Measurements from ENCODE around the gene SPDYE2B.
"Not testable (repeated sequence)": the region's sequence is repeated elsewhere in the genome, so short reads cannot be mapped to it uniquely, and the experiment has no call there.

Gene SPDYE2B

DNA sequence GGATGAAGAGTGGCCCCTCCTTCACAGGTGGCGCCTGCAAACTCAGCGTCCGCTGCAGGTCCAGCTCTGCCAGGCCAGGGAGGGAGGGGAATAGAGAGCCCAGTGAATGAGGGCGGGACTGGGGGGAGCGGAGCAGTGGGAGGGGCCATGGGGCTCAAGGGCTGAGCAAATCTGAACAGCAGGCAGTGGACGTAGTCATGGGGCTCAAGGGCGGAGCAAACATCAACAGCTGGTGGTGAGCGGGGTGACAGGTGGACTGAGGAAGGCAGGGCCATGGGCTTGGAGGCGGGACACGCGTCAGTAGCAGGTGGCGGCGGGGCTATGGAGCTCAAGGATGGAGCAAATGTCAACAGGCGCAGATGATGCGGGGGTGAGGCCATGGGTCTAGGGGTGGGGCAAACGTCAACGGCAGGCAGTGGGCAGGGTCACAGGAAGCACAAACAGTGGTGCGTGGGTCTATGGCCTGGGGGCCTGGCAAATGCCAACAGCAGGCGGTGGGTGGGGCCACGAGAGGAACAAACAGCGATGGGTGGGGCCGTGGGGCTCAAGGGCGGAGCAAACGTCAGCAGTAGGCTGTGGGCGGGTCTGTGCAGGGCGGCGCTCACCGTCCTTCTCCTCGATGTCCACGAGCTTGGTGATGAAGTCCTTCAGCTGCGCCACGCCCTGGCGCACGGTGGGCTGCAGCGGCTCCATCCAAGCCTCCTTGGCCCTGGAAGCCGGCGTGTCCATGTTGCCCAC, 38.3 kb downstream of the SPDYE2B start:
- H3K14ac ChIP-seq (ENCODE audit: low read length); H2BK12ac ChIP-seq (ENCODE audit: low read length); H4K91ac ChIP-seq (ENCODE audit: low read depth, low read length, poor library complexity); H3K23ac ChIP-seq (ENCODE audit: low read depth, low read length, poor library complexity); H3K18ac ChIP-seq (ENCODE audit: low read length); H2BK15ac ChIP-seq (ENCODE audit: low read length); H3K9me3 ChIP-seq (replicated peaks in 1 of 2; ENCODE audit: control insufficient read depth in 2 of 2, insufficient read depth in 1 of 2, low read depth in 1 of 2, low read length in 2 of 2); H3K4me2 ChIP-seq (ENCODE audit: insufficient read depth, low read length, poor library complexity, severe bottlenecking); H3K79me1 ChIP-seq (ENCODE audit: low read depth, low read length); H3K27me3 ChIP-seq (ENCODE audit: control insufficient read depth in 3 of 3, insufficient read depth in 3 of 3, low read depth in 1 of 3, low read length in 3 of 3); H4K8ac ChIP-seq (ENCODE audit: low read depth, low read length); H2BK120ac ChIP-seq (ENCODE audit: low read depth, low read length); H3K36me3 ChIP-seq (replicated peaks in 1 of 2; ENCODE audit: control insufficient read depth in 2 of 2, insufficient read depth in 2 of 2, low read length in 2 of 2); H2AK5ac ChIP-seq (ENCODE audit: low read depth, low read length); H3K4ac ChIP-seq (ENCODE audit: low read length); DNase-seq (ENCODE audit: low spot score); H3K9ac ChIP-seq (ENCODE audit: low read depth, low read length, poor library complexity); H3K4me1 ChIP-seq (ENCODE audit: control insufficient read depth in 2 of 2, insufficient read depth in 1 of 2, low read depth in 1 of 2, low read length in 2 of 2); H3K27ac ChIP-seq (replicated peaks; ENCODE audit: low read length); H3K4me3 ChIP-seq (ENCODE audit: low read length in 2 of 2); H2AFZ ChIP-seq (ENCODE audit: low read length); H2BK5ac ChIP-seq (ENCODE audit: low read length): not testable (repeated sequence)
- WGBS, 2 donors (ENCODE audit: extremely low coverage in 2 of 2, insufficient read length in 2 of 2, insufficient replicate concordance in 1 of 2), result no CpG with 5 or more reads among the region's 37 CpGs

- H3K27me3 ChIP-seq (ENCODE audit: control insufficient read depth in 3 of 3, insufficient read depth in 3 of 3, low read depth in 1 of 3, low read length in 3 of 3); H3K9me3 ChIP-seq (replicated peaks in 1 of 2; ENCODE audit: control insufficient read depth in 2 of 2, insufficient read depth in 1 of 2, low read depth in 1 of 2, low read length in 2 of 2); H3K9ac ChIP-seq (ENCODE audit: low read depth, low read length, poor library complexity); H3K18ac ChIP-seq (ENCODE audit: low read length); H2BK120ac ChIP-seq (ENCODE audit: low read depth, low read length); H3K79me1 ChIP-seq (ENCODE audit: low read depth, low read length); H2AK5ac ChIP-seq (ENCODE audit: low read depth, low read length); H3K14ac ChIP-seq (ENCODE audit: low read length); H2BK15ac ChIP-seq (ENCODE audit: low read length); H2BK12ac ChIP-seq (ENCODE audit: low read length); H3K4me1 ChIP-seq (ENCODE audit: control insufficient read depth in 2 of 2, insufficient read depth in 1 of 2, low read depth in 1 of 2, low read length in 2 of 2); H3K36me3 ChIP-seq (replicated peaks in 1 of 2; ENCODE audit: control insufficient read depth in 2 of 2, insufficient read depth in 2 of 2, low read length in 2 of 2); H2AFZ ChIP-seq (ENCODE audit: low read length); H3K4ac ChIP-seq (ENCODE audit: low read length); H3K27ac ChIP-seq (replicated peaks; ENCODE audit: low read length); H3K4me3 ChIP-seq (ENCODE audit: low read length in 2 of 2); DNase-seq (ENCODE audit: low spot score); H3K23ac ChIP-seq (ENCODE audit: low read depth, low read length, poor library complexity); H4K8ac ChIP-seq (ENCODE audit: low read depth, low read length); H2BK5ac ChIP-seq (ENCODE audit: low read length); H4K91ac ChIP-seq (ENCODE audit: low read depth, low read length, poor library complexity): not testable (repeated sequence)
- H3K4me2 ChIP-seq (ENCODE audit: insufficient read depth, low read length, poor library complexity, severe bottlenecking), result peak overlapping the region; percentile 25
- no CpG with 5 or more reads among the region's 74 CpGs for WGBS, 2 donors (ENCODE audit: extremely low coverage in 2 of 2, insufficient read length in 2 of 2, insufficient replicate concordance in 1 of 2)
Measured at GRCh38 chr7:102689436-102690282, 39.5 kb downstream of the SPDYE2B start.

GRCh38 chr7:102690602-102691001, 40.5 kb downstream of the SPDYE2B start:
- H3K4me1 ChIP-seq (ENCODE audit: control insufficient read depth in 2 of 2, insufficient read depth in 1 of 2, low read depth in 1 of 2, low read length in 2 of 2); H3K27me3 ChIP-seq (ENCODE audit: control insufficient read depth in 3 of 3, insufficient read depth in 3 of 3, low read depth in 1 of 3, low read length in 3 of 3); H3K14ac ChIP-seq (ENCODE audit: low read length); H3K9me3 ChIP-seq (replicated peaks in 1 of 2; ENCODE audit: control insufficient read depth in 2 of 2, insufficient read depth in 1 of 2, low read depth in 1 of 2, low read length in 2 of 2); H2AFZ ChIP-seq (ENCODE audit: low read length); H2BK120ac ChIP-seq (ENCODE audit: low read depth, low read length); H4K8ac ChIP-seq (ENCODE audit: low read depth, low read length); H3K23ac ChIP-seq (ENCODE audit: low read depth, low read length, poor library complexity); H2AK5ac ChIP-seq (ENCODE audit: low read depth, low read length); H3K36me3 ChIP-seq (replicated peaks in 1 of 2; ENCODE audit: control insufficient read depth in 2 of 2, insufficient read depth in 2 of 2, low read length in 2 of 2); H2BK12ac ChIP-seq (ENCODE audit: low read length); H3K9ac ChIP-seq (ENCODE audit: low read depth, low read length, poor library complexity); H2BK15ac ChIP-seq (ENCODE audit: low read length); H3K79me1 ChIP-seq (ENCODE audit: low read depth, low read length); H3K4me3 ChIP-seq (ENCODE audit: low read length in 2 of 2); H2BK5ac ChIP-seq (ENCODE audit: low read length); H4K91ac ChIP-seq (ENCODE audit: low read depth, low read length, poor library complexity); H3K18ac ChIP-seq (ENCODE audit: low read length); H3K4me2 ChIP-seq (ENCODE audit: insufficient read depth, low read length, poor library complexity, severe bottlenecking); DNase-seq (ENCODE audit: low spot score); H3K4ac ChIP-seq (ENCODE audit: low read length); H3K27ac ChIP-seq (replicated peaks; ENCODE audit: low read length): not testable (repeated sequence)
- no CpG with 5 or more reads among the region's 6 CpGs for WGBS, 2 donors (ENCODE audit: extremely low coverage in 2 of 2, insufficient read length in 2 of 2, insufficient replicate concordance in 1 of 2)

- not testable (repeated sequence) for H2BK12ac ChIP-seq (ENCODE audit: low read length); H3K79me1 ChIP-seq (ENCODE audit: low read depth, low read length); H3K27me3 ChIP-seq (ENCODE audit: control insufficient read depth in 3 of 3, insufficient read depth in 3 of 3, low read depth in 1 of 3, low read length in 3 of 3); H3K27ac ChIP-seq (replicated peaks; ENCODE audit: low read length); H3K9ac ChIP-seq (ENCODE audit: low read depth, low read length, poor library complexity); H3K9me3 ChIP-seq (replicated peaks in 1 of 2; ENCODE audit: control insufficient read depth in 2 of 2, insufficient read depth in 1 of 2, low read depth in 1 of 2, low read length in 2 of 2); H2AK5ac ChIP-seq (ENCODE audit: low read depth, low read length); H3K4me3 ChIP-seq (ENCODE audit: low read length in 2 of 2); DNase-seq (ENCODE audit: low spot score); H4K91ac ChIP-seq (ENCODE audit: low read depth, low read length, poor library complexity); H3K23ac ChIP-seq (ENCODE audit: low read depth, low read length, poor library complexity); H3K36me3 ChIP-seq (replicated peaks in 1 of 2; ENCODE audit: control insufficient read depth in 2 of 2, insufficient read depth in 2 of 2, low read length in 2 of 2); H3K4me1 ChIP-seq (ENCODE audit: control insufficient read depth in 2 of 2, insufficient read depth in 1 of 2, low read depth in 1 of 2, low read length in 2 of 2); H2AFZ ChIP-seq (ENCODE audit: low read length); H4K8ac ChIP-seq (ENCODE audit: low read depth, low read length); H3K4ac ChIP-seq (ENCODE audit: low read length); H2BK15ac ChIP-seq (ENCODE audit: low read length); H2BK5ac ChIP-seq (ENCODE audit: low read length); H3K4me2 ChIP-seq (ENCODE audit: insufficient read depth, low read length, poor library complexity, severe bottlenecking); H3K18ac ChIP-seq (ENCODE audit: low read length); H3K14ac ChIP-seq (ENCODE audit: low read length); H2BK120ac ChIP-seq (ENCODE audit: low read depth, low read length)
- no CpG with 5 or more reads among the region's 2 CpGs for WGBS, 2 donors (ENCODE audit: extremely low coverage in 2 of 2, insufficient read length in 2 of 2, insufficient replicate concordance in 1 of 2)
Measured at GRCh38 chr7:102694008-102694407, 43.9 kb downstream of the SPDYE2B start.

All from neuronal stem cell (in vitro differentiated cells).